Vagina (tissue), 2 donors: ENCODE results near the gene DGKD.

Experiments
- CTCF ChIP-seq, 3 experiments: fragments of 450-650 bp in 2 of 3; fragments of 200-600 bp in 1 of 3; sonication (generic) in 1 of 3; IDR thresholded peaks; one replicate each; pipeline ENCODE4 v1.5.1; 2017 to 2019; ENCODE audit warnings: antibody characterized with exemption in 3 of 3, mild to moderate bottlenecking in 2 of 3, moderate library complexity in 2 of 3
- POLR2A ChIP-seq, 2 donors: fragments of 450-650 bp; IDR thresholded peaks; one replicate each; pipeline ENCODE4 v1.6.1; 2017; ENCODE audit warnings: antibody characterized with exemption in 2 of 2, mild to moderate bottlenecking in 2 of 2, moderate library complexity in 2 of 2
- POLR2AphosphoS5 ChIP-seq, 2 donors: sonication (generic); formaldehyde crosslinking; IDR thresholded peaks; one replicate each; pipeline ENCODE4 v1.9.0; 2017; ENCODE audit warnings: antibody characterized with exemption in 2 of 2, mild to moderate bottlenecking in 2 of 2, low read depth in 1 of 2; ENCODE audit not compliant: insufficient read depth in 1 of 2

GRCh38 chr2:233424154-233424951, 70.1 kb downstream of the DGKD start:
- TF ChIP-seq POLR2AphosphoS5 (IDR thresholded peaks at IDR 0.05; ENCODE audit: insufficient read depth in 1 of 2, low read depth in 1 of 2): no peak
- TF ChIP-seq CTCF (IDR thresholded peaks at IDR 0.05): no peak
- no peak for TF ChIP-seq POLR2A (IDR thresholded peaks at IDR 0.05)
